HEK293 (cell line): ENCODE measurements around the gene IGFLR1.

ENCODE experiments used
- CTCF ChIA-PET: fragments of 350-600 bp; formaldehyde crosslinking; extraction: SDS; loops from one replicate; lab custom pipeline; 2021; ENCODE audit warnings: antibody characterized with exemption; lab: Yijun Ruan, JAX
- POLR2A ChIA-PET: fragments of 300-600 bp; formaldehyde crosslinking; extraction: SDS; loops from one replicate; lab custom pipeline; 2020; ENCODE audit warnings: antibody characterized with exemption, inconsistent platforms; lab: Yijun Ruan, JAX
- H3K27ac ChIP-seq: fragments of 200-500 bp; sonication (Bioruptor generic); 2 replicates; pipeline ENCODE4 v1.5.1; 2014; ENCODE audit warnings: low read depth, low read length, control low read depth, inconsistent platforms; ENCODE audit errors: extremely low read depth
- H3K36me3 ChIP-seq, 2 experiments: fragments of 200-500 bp in 1 of 2; sonication (Bioruptor generic) in 1 of 2; 1 replicate in 1 of 2; 2 replicates in 1 of 2; pipeline ENCODE4 v1.5.1; 2014 to 2017; ENCODE audit warnings: inconsistent platforms in 2 of 2, low read length in 2 of 2; ENCODE audit not compliant: control insufficient read depth in 2 of 2, insufficient read depth in 1 of 2
- H3K4me1 ChIP-seq: fragments of 200-500 bp; sonication (Bioruptor generic); 2 replicates; pipeline ENCODE4 v1.5.1; 2014; ENCODE audit warnings: mild to moderate bottlenecking, low read length, inconsistent platforms; ENCODE audit not compliant: control insufficient read depth, insufficient read depth
- H3K4me3 ChIP-seq: 2 replicates; pipeline ENCODE4 v1.5.1; 2011; ENCODE audit warnings: low read depth, mild to moderate bottlenecking, control low read depth, low read length, moderate library complexity
- H3K9me3 ChIP-seq: fragments of 200-500 bp; sonication (Bioruptor generic); 2 replicates; pipeline ENCODE4 v1.5.1; 2014; ENCODE audit warnings: low read depth, low read length, inconsistent platforms; ENCODE audit not compliant: control insufficient read depth, insufficient read depth
- ZBTB10 ChIP-seq: fragments of 450-650 bp; formaldehyde crosslinking; IDR thresholded peaks from 2 replicates; pipeline ENCODE4 v1.5.1; 2016; ENCODE audit warnings: missing biosample characterization, missing genetic modification characterization
- ZEB2 ChIP-seq: fragments of 450-650 bp; formaldehyde crosslinking; IDR thresholded peaks from 2 replicates; pipeline ENCODE4 v1.5.1; 2016; ENCODE audit warnings: missing biosample characterization, missing genetic modification characterization
- ZNF274 ChIP-seq, 2 experiments: fragments of 200-500 bp in 1 of 2; fragments of 450-650 bp in 1 of 2; sonication (Bioruptor generic) in 1 of 2; formaldehyde crosslinking in 1 of 2; IDR thresholded peaks; 2 replicates each; pipeline versions ENCODE4 v1.5.1 to v1.6.1; 2014 to 2016; ENCODE audit warnings: borderline replicate concordance in 1 of 2, inconsistent platforms in 1 of 2, low read length in 1 of 2, missing biosample characterization in 1 of 2, missing genetic modification characterization in 1 of 2
- ZNF501 ChIP-seq: fragments of 450-650 bp; formaldehyde crosslinking; IDR thresholded peaks from 2 replicates; pipeline ENCODE4 v1.5.1; 2016; ENCODE audit warnings: missing biosample characterization, missing genetic modification characterization
- ZNF518A ChIP-seq: fragments of 450-650 bp; formaldehyde crosslinking; conservative IDR thresholded peaks from 2 replicates; pipeline ENCODE4 v1.5.1; 2016; ENCODE audit warnings: low read depth, missing biosample characterization, missing genetic modification characterization
- ZNF677 ChIP-seq: fragments of 450-650 bp; IDR thresholded peaks from 2 replicates; pipeline ENCODE4 v1.5.0; 2018; ENCODE audit warnings: missing biosample characterization, mild to moderate bottlenecking, missing genetic modification characterization, moderate library complexity
- TF ChIP-seq, protein P1 (sequence below): fragments of 450-650 bp; formaldehyde crosslinking; IDR thresholded peaks from 2 replicates; pipeline ENCODE4 v1.5.1; 2016; ENCODE audit warnings: missing biosample characterization, missing genetic modification characterization
- TF ChIP-seq, protein P2 (sequence below): fragments of 450-650 bp; formaldehyde crosslinking; IDR thresholded peaks from 2 replicates; pipeline ENCODE4 v1.5.1; 2016; ENCODE audit warnings: missing biosample characterization, missing genetic modification characterization

The IGFLR1 gene

DNA sequence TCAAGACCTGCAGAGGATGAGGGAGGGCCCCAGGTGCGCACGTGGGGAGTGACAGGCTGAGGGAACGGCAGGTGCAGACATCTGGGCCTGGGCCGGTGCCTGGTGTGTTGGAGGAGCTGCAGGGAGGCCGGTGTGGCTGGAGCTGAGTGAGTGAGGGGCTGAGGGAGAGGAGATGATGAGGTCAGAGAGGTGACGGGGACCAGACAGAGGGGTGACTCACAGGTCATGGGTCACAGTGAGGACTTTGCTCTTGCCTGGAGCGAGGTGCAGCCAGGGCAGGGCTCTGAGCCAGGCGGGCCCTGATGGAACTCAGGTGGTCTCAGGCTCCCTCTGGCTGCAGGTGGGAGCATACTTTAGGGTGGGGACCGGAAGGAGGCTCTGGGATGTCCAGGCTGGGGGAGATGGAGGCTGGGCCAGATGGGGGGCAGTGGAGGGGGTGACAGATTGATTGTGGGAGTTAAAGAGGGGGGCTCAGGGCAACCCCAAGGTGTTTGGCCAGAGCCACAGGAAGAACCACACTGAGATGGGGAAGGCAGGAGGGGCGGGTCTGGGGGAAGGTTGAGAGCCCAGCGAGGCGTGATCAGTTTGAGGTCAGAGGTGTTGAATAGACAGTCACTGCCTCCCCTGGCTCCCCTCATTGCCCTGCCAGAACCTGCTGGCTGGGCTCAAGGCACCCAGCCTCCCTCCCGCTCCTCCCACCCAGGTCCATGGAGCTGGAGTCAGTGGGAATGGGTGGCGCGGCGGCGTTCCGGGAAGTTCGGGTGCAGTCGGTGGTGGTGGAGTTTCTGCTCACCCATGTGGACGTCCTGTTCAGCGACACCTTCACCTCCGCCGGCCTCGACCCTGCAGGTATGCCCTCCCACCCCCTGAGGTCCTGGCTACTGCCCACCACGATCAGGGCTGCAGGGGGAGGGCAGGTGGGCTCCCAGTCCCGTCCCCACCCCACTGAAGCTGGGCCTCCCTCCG lies 41.5 kb upstream of the IGFLR1 start (continued):
- TF ChIP-seq ZNF274 (IDR thresholded peaks at IDR 0.05; ENCODE audit: low read length) = no peak
- no peak for TF ChIP-seq ZNF274 (tag by site-specific recombination; IDR thresholded peaks at IDR 0.05; ENCODE audit: borderline replicate concordance)
- TF ChIP-seq, protein P1, sequence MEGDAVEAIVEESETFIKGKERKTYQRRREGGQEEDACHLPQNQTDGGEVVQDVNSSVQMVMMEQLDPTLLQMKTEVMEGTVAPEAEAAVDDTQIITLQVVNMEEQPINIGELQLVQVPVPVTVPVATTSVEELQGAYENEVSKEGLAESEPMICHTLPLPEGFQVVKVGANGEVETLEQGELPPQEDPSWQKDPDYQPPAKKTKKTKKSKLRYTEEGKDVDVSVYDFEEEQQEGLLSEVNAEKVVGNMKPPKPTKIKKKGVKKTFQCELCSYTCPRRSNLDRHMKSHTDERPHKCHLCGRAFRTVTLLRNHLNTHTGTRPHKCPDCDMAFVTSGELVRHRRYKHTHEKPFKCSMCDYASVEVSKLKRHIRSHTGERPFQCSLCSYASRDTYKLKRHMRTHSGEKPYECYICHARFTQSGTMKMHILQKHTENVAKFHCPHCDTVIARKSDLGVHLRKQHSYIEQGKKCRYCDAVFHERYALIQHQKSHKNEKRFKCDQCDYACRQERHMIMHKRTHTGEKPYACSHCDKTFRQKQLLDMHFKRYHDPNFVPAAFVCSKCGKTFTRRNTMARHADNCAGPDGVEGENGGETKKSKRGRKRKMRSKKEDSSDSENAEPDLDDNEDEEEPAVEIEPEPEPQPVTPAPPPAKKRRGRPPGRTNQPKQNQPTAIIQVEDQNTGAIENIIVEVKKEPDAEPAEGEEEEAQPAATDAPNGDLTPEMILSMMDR (tag by site-specific recombination) = 0 out of 2 replicates have a peak, but pooled peaks have one; percentile 15
- peak; percentile 54; the same call in 1 of the 2 replicates for TF ChIP-seq ZBTB10 (tag by site-specific recombination)

GRCh38 chr19:35782589-35782988 lies 40.3 kb upstream of the IGFLR1 start:
- CTCF ChIA-PET = no interaction called here
- Histone ChIP-seq H3K36me3 (peaks cover 43 to 47% of the 10 kb centered on the region in 2 experiments), H3K4me3 (no peak overlapping the region), H3K9me3 (no peaks in the 10 kb centered on the region), H3K4me1 (no peaks in the 10 kb centered on the region), H3K27ac (no peak overlapping the region)
- POLR2A ChIA-PET = interaction anchor here (1.1 kb wide), 1 partner anchor 21 kb away, joined by 3 read pairs; no protein-coding TSS in a partner anchor
- no peak for TF ChIP-seq ZEB2
- TF ChIP-seq, protein P2, sequence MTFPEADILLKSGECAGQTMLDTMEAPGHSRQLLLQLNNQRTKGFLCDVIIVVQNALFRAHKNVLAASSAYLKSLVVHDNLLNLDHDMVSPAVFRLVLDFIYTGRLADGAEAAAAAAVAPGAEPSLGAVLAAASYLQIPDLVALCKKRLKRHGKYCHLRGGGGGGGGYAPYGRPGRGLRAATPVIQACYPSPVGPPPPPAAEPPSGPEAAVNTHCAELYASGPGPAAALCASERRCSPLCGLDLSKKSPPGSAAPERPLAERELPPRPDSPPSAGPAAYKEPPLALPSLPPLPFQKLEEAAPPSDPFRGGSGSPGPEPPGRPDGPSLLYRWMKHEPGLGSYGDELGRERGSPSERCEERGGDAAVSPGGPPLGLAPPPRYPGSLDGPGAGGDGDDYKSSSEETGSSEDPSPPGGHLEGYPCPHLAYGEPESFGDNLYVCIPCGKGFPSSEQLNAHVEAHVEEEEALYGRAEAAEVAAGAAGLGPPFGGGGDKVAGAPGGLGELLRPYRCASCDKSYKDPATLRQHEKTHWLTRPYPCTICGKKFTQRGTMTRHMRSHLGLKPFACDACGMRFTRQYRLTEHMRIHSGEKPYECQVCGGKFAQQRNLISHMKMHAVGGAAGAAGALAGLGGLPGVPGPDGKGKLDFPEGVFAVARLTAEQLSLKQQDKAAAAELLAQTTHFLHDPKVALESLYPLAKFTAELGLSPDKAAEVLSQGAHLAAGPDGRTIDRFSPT = peak; percentile 43; the same call in 1 of the 2 replicates
- no peak for TF ChIP-seq ZNF518A (tag by site-specific recombination)
- no peak for TF ChIP-seq ZNF501
- no peak for TF ChIP-seq ZNF677 (tag by site-specific recombination)
